Peyer's patch (tissue), 4 donors: ENCODE measurements around the gene KCNK5.

Source experiments
- POLR2A ChIP-seq, 2 donors: fragments of 450-650 bp; IDR thresholded peaks; one replicate each; pipeline ENCODE4 v1.5.1; 2017; ENCODE audit warnings: antibody characterized with exemption in 2 of 2, mild to moderate bottlenecking in 2 of 2, moderate library complexity in 2 of 2
- TF ChIP-seq, protein P1 (sequence below), 6 experiments: fragments of 450-650 bp in 4 of 6; fragments of 200-600 bp in 2 of 6; sonication (generic) in 1 of 6; IDR thresholded peaks; one replicate each; pipeline ENCODE4 v1.5.1; 2017 to 2019; ENCODE audit warnings: antibody characterized with exemption in 6 of 6, mild to moderate bottlenecking in 3 of 6, moderate library complexity in 1 of 6

DNA sequence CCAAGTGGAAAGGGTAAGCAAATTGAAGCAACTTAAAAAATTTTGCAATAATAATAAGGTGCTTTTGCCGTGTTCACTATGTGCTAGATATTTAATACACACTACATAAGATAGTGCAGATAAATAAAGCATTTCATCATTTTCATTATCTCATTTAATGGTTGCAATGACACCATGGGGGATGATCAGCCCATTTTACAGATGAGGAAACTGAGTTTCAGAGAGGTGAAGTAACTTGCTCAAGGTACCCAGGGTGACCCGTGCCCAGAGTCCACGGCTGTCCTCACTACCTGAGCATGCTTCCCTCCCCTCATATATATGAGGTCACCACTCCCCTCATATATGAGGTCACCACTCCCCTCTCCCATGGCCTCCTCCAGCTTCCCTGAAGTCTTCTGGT lies 7.5 kb upstream of the KCNK5 start:
- TF ChIP-seq, protein P1, sequence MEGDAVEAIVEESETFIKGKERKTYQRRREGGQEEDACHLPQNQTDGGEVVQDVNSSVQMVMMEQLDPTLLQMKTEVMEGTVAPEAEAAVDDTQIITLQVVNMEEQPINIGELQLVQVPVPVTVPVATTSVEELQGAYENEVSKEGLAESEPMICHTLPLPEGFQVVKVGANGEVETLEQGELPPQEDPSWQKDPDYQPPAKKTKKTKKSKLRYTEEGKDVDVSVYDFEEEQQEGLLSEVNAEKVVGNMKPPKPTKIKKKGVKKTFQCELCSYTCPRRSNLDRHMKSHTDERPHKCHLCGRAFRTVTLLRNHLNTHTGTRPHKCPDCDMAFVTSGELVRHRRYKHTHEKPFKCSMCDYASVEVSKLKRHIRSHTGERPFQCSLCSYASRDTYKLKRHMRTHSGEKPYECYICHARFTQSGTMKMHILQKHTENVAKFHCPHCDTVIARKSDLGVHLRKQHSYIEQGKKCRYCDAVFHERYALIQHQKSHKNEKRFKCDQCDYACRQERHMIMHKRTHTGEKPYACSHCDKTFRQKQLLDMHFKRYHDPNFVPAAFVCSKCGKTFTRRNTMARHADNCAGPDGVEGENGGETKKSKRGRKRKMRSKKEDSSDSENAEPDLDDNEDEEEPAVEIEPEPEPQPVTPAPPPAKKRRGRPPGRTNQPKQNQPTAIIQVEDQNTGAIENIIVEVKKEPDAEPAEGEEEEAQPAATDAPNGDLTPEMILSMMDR (IDR thresholded peaks at IDR 0.05) = no peak
- no peak for TF ChIP-seq POLR2A (IDR thresholded peaks at IDR 0.05)
